HCT116 (cell line): ENCODE measurements around the gene LRRTM3. TPM values are rescaled to one million over a fixed set of nuclear protein-coding genes. Genes with fewer than 3 reads are reported as not detected.

Experiments
- ATAC-seq: fragments of 200-7000 bp; cut with Tn5 transposase; 2 replicates; pipeline ENCODE4 v1.9.1; 2020; ENCODE audit warnings: mild to moderate bottlenecking, moderate library complexity
- BruUV-seq: library from RNA; stranded (reverse); fragments of 400-500 nt; replicated peaks from 2 replicates; lab custom pipeline; 2021; lab: Mats Ljungman, UMichigan
- CTCF ChIA-PET: fragments of 300-600 bp; sonication (Branson Sonifier 250); formaldehyde crosslinking; loops from one replicate; lab custom pipeline; 2021; ENCODE audit warnings: antibody characterized with exemption; lab: Charles Lee
- POLR2A ChIA-PET: fragments of 300-600, 350-600 bp; sonication (Branson Sonifier 250); formaldehyde crosslinking; loops from one replicate; lab custom pipeline; 2021; ENCODE audit warnings: antibody characterized with exemption; lab: Charles Lee
- RAD21 ChIA-PET, 2 experiments: fragments of 300-600 bp; sonication (Branson Sonifier 250); formaldehyde crosslinking; loops; one replicate each; lab custom pipeline; 2023; ENCODE audit warnings: low total read pairs in 2 of 2; ENCODE audit not compliant: uncharacterized antibody in 2 of 2, unreplicated experiment in 2 of 2, low non-redundant PET in 1 of 2; lab: Charles Lee
- DNase-seq: peaks from one replicate; pipeline ENCODE4 v3.0.0-alpha.2; 2010; ENCODE audit warnings: low read depth, low spot score
- H2AFZ ChIP-seq: fragments of 200-600 bp; shearing (Covaris generic), sonication (generic); 2 replicates; pipeline ENCODE4 v1.6.1; 2017; ENCODE audit warnings: low read depth, mixed run types, mixed read lengths, antibody characterized with exemption, low read length; ENCODE audit not compliant: poor library complexity, severe bottlenecking
- H3K27ac ChIP-seq: 2 replicates; pipeline ENCODE4 v1.5.1; 2012; ENCODE audit warnings: low read depth, low read length
- H3K27me3 ChIP-seq: fragments of 200-600 bp; sonication (generic); 2 replicates; pipeline ENCODE4 v1.6.1; 2016; ENCODE audit warnings: mixed run types, low read length, mixed read lengths; ENCODE audit not compliant: insufficient read depth
- H3K36me3 ChIP-seq, 2 experiments: fragments of 200-500 bp in 1 of 2; fragments of 200-600 bp in 1 of 2; sonication (Bioruptor generic) in 1 of 2; sonication (generic) in 1 of 2; 2 replicates each; pipeline versions ENCODE4 v1.5.1 to v1.6.1; 2014 to 2016; ENCODE audit warnings: low read length in 2 of 2, inconsistent platforms in 1 of 2, mixed read lengths in 1 of 2, mixed run types in 1 of 2; ENCODE audit not compliant: insufficient read depth in 2 of 2, control insufficient read depth in 1 of 2
- H3K4me1 ChIP-seq, 2 experiments: fragments of 200-600 bp in 1 of 2; sonication (generic) in 1 of 2; 2 replicates each; pipeline versions ENCODE4 v1.5.1 to v1.6.1; 2012 to 2017; ENCODE audit warnings: low read length in 2 of 2, inconsistent platforms in 1 of 2, mild to moderate bottlenecking in 1 of 2, mixed read lengths in 1 of 2, mixed run types in 1 of 2, moderate library complexity in 1 of 2; ENCODE audit not compliant: insufficient read depth in 2 of 2, control insufficient read depth in 1 of 2
- H3K4me2 ChIP-seq: fragments of 200-600 bp; sonication (generic); 2 replicates; pipeline ENCODE4 v1.6.1; 2017; ENCODE audit warnings: mixed run types, low read length, mixed read lengths
- H3K4me3 ChIP-seq, 2 experiments: fragments of 200-600 bp in 1 of 2; sonication (generic) in 1 of 2; replicated peaks in 1 of 2; 2 replicates each; pipeline ENCODE4 v1.5.1; 2011 to 2016; ENCODE audit warnings: low read length in 2 of 2, control low read depth in 1 of 2, low read depth in 1 of 2, mild to moderate bottlenecking in 1 of 2, mixed read lengths in 1 of 2, mixed run types in 1 of 2
- H3K79me2 ChIP-seq: fragments of 200-600 bp; sonication (generic); 2 replicates; pipeline ENCODE4 v1.6.1; 2017; ENCODE audit warnings: mild to moderate bottlenecking, mixed run types, low read length, moderate library complexity, mixed read lengths; ENCODE audit not compliant: insufficient read depth
- H3K9ac ChIP-seq: fragments of 200-600 bp; sonication (generic); 2 replicates; pipeline ENCODE4 v1.6.1; 2016; ENCODE audit warnings: low read length, mixed read lengths
- H3K9me2 ChIP-seq: fragments of 200-600 bp; sonication (generic), shearing (Covaris generic); 2 replicates; pipeline ENCODE4 v1.6.1; 2017; ENCODE audit warnings: mixed run types, mild to moderate bottlenecking, moderate library complexity; ENCODE audit not compliant: insufficient read depth
- H3K9me3 ChIP-seq, 2 experiments: fragments of 200-500 bp in 1 of 2; fragments of 200-600 bp in 1 of 2; sonication (Bioruptor generic) in 1 of 2; sonication (generic) in 1 of 2; 2 replicates each; pipeline ENCODE4 v1.6.1; 2014 to 2017; ENCODE audit warnings: low read length in 2 of 2, mixed read lengths in 2 of 2, inconsistent platforms in 1 of 2, low read depth in 1 of 2, mild to moderate bottlenecking in 1 of 2, mixed run types in 1 of 2, moderate library complexity in 1 of 2; ENCODE audit not compliant: control insufficient read depth in 1 of 2, insufficient read depth in 1 of 2
- H4K20me1 ChIP-seq: fragments of 200-600 bp; sonication (generic), shearing (Covaris generic); 2 replicates; pipeline ENCODE4 v1.6.1; 2017; ENCODE audit warnings: mixed run types, mild to moderate bottlenecking, moderate library complexity; ENCODE audit not compliant: insufficient read depth
- CBX3 ChIP-seq: IDR thresholded peaks from 2 replicates; pipeline ENCODE4 v1.6.1; 2012; ENCODE audit warnings: low read depth
- EGR1 ChIP-seq: IDR thresholded peaks from 2 replicates; pipeline ENCODE4 v1.6.1; 2012; ENCODE audit warnings: low read depth
- ELF1 ChIP-seq: IDR thresholded peaks from 2 replicates; pipeline ENCODE4 v1.6.1; 2012; ENCODE audit warnings: low read depth, borderline replicate concordance
- EZH2 ChIP-seq: fragments of 200-600 bp; sonication (generic); IDR thresholded peaks from 2 replicates; pipeline ENCODE4 v1.6.1; 2017; ENCODE audit warnings: antibody characterized with exemption, mixed run types
- EZH2phosphoT487 ChIP-seq: fragments of 200-600 bp; IDR thresholded peaks from 2 replicates; pipeline ENCODE4 v1.6.1; 2018; ENCODE audit warnings: antibody characterized with exemption, borderline replicate concordance
- JUND ChIP-seq: IDR thresholded peaks from 2 replicates; pipeline ENCODE4 v1.6.1; 2012
- SIN3A ChIP-seq: IDR thresholded peaks from 2 replicates; pipeline ENCODE4 v1.6.1; 2012; ENCODE audit warnings: low read depth
- ZFX ChIP-seq: fragments of 450-650 bp; IDR thresholded peaks from 2 replicates; pipeline ENCODE4 v1.6.1; 2017
- ZNF274 ChIP-seq: fragments of 200-500 bp; sonication (Bioruptor generic); IDR thresholded peaks from 2 replicates; pipeline ENCODE4 v1.6.1; 2014; ENCODE audit warnings: mild to moderate bottlenecking, low read depth, low read length, inconsistent platforms
- intact Hi-C: fragments of 100-400 bp; cut with micrococcal nuclease; formaldehyde crosslinking; loops from 2 replicates; pipeline ENCODE4 v1.10.0; 2022
- total RNA-seq: library from RNA; stranded (reverse); gene quantifications from one replicate; pipeline ENCODE4 v1.2.1, GENCODE V29; 2021; ENCODE audit not compliant: unreplicated experiment

LRRTM3 gene
- total RNA-seq, 1 experiment from 2014 or later, result not detected

DNA sequence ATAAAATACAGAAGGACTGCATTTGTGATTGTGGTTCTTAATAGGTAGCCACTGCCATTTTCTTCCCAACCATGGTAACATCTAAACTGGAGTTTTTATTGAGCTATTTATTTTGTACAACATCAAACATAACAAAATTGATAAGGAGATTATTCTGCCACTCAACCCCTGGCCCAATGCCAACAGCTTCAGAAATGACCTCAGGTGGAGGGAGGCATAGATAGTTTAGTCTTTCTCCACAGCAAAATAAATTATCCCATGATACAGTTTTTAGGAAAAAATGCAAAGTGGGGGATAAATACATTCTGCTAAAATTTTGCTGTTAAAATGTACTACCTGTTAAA is 57.6 kb downstream of the LRRTM3 start:
- RAD21 ChIA-PET, result no interaction called here

DNA sequence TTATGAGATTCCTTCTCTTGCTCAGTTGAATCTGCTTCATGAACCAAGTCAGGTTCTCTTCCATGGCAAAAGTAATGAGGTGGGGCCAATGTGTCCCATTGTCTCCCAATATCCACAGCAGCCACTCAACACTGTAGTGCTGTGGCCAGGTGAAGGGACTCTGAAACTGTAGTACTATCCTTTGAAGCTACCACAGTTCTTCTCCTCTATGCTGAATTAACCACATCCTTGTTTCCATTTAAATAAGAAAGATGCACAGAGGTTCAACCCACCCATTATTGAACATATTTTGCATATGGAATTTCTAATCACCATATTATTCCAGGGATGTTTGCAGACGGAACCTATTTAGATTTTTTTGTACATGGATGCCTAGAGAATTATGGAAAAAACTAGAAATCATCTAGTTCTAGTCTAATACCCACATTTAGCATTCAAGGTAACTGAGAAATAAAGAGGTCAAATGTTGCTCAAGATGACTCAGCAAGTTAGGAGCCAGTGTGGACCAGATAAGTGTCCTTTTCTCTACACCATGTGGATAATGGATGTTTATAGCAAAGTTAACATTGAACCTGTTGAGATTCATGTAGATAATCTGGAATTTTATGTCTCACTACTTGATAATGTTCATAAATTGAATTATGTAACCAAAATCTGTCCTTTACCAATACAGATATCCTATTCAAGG is 64.5 kb downstream of the LRRTM3 start:
- Histone ChIP-seq H3K27me3 (no peaks in the 10 kb centered on the region), H2AFZ (no peak overlapping the region), H3K4me2 (no peak overlapping the region), H3K4me3 (no peak overlapping the region), H3K4me1 (no peaks in the 10 kb centered on the region), H4K20me1 (no peaks in the 10 kb centered on the region), H3K27ac (no peak overlapping the region), H3K9me2 (no peaks in the 10 kb centered on the region), H3K9ac (no peak overlapping the region), H3K36me3 (no peaks in the 10 kb centered on the region), H3K79me2 (no peaks in the 10 kb centered on the region), H3K9me3 (no peaks in the 10 kb centered on the region)
- ChIA-PET POLR2A (no interaction called here), RAD21 (no interaction called here), CTCF (no interaction called here)
- TF ChIP-seq ZFX, result no peak
- no peak for TF ChIP-seq EZH2phosphoT487
- no peak for TF ChIP-seq ZNF274
- TF ChIP-seq EGR1, result no peak
- no peak for TF ChIP-seq JUND
- TF ChIP-seq ELF1, result no peak
- no peak for TF ChIP-seq EZH2
- intact Hi-C loops, result no loop called here
- ATAC-seq (no peak), DNase-seq (no peak)
- no TSS peak for BruUV-seq

More for the DNA sequence above, 57.6 kb downstream of the LRRTM3 start:
- no peaks in the 10 kb centered on the region for H3K9me2 ChIP-seq
- ChIA-PET CTCF (no interaction called here), POLR2A (no interaction called here)
- H4K20me1 ChIP-seq, result no peaks in the 10 kb centered on the region
- H3K27me3 ChIP-seq, result no peaks in the 10 kb centered on the region
- H3K36me3 ChIP-seq, result no peaks in the 10 kb centered on the region
- TF ChIP-seq SIN3A (no peak), CBX3 (no peak), ELF1 (no peak), JUND (no peak)
- H2AFZ ChIP-seq, result no peak overlapping the region
- no peaks in the 10 kb centered on the region for H3K4me1 ChIP-seq
- no peak overlapping the region for H3K27ac ChIP-seq
- ATAC-seq (no peak), DNase-seq (no peak)
- intact Hi-C loops, result no loop called here
- no peaks in the 10 kb centered on the region for H3K79me2 ChIP-seq
- H3K9ac ChIP-seq, result no peak overlapping the region
- no TSS peak for BruUV-seq
- H3K9me3 ChIP-seq, result no peaks in the 10 kb centered on the region
- H3K4me2 ChIP-seq, result no peak overlapping the region
- H3K4me3 ChIP-seq, result no peak overlapping the region
